Right renal pelvis (tissue), 4 donors: ENCODE measurements around the gene MARCHF11. TPM values are rescaled to one million over a fixed set of nuclear protein-coding genes. Genes with fewer than 3 reads are reported as not detected.

Experiments
- DNase-seq, 4 donors: peaks; one replicate each; pipeline ENCODE4 v3.0.0-alpha.2; 2013; ENCODE audit warnings: low read depth in 4 of 4, low spot score in 3 of 4, missing footprints in 1 of 4
- polyA plus RNA-seq, 4 donors: library from polyadenylated mRNA; unstranded; fragments of 120-200 nt; gene quantifications; one replicate each; pipeline ENCODE4 v1.2.1, GENCODE V29; 2013; ENCODE audit not compliant: insufficient read length in 4 of 4

The MARCHF11 gene, protein sequence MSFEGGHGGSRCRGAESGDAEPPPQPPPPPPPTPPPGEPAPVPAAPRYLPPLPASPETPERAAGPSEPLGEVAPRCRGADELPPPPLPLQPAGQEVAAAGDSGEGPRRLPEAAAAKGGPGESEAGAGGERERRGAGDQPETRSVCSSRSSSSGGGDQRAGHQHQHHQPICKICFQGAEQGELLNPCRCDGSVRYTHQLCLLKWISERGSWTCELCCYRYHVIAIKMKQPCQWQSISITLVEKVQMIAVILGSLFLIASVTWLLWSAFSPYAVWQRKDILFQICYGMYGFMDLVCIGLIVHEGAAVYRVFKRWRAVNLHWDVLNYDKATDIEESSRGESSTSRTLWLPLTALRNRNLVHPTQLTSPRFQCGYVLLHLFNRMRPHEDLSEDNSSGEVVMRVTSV
- polyA plus RNA-seq = 1 to 10 TPM; 2.5 to 7.4 (median 3.9) TPM

DNA sequence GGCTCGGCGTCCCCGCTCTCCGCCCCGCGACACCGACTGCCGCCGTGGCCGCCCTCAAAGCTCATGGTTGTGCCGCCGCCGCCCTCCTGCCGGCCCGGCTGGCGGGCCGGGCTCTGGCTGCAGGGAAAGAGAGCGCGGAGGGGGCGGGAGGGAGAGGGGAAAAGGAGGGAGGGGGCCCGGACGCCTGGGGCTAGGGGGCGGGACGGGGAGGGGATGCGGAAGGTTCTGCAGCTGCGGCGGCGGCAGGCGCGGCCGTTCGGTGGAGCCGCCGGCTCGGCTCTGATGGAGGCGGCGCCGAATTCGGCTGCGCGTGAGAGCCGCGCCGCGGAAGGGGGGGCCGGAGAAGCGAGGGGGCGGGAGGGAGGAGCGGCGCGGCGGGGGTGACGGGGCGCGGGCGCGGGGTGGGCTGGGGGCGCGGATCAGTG is at the start of gene MARCHF11:
Gene MARCHF11 (minus strand): TSS at position 281 of the 425 bp plus-strand sequence. CDS start 216 bp downstream, at position 65.
- peak in 1 of 4 donors; percentile 5 for DNase-seq

DNA sequence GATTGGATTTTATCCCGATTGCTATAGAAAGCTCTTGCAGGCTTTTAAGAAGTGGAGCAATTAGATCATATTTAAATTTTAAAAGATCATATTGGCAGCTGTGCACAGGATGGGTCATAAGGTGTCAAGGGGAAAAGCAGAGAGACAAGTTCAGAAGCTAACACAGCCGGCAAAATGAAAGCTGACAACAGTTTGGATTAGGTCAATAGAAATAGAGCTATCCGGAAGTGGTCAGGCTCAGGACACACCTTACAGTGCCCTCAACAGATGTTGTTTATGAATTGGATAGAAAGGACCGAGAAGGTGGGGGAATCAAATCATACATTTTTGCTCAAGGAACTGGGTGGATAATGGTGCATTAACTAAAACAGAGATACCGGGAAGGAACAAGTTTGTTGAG is 46.3 kb upstream of the MARCHF11 start:
- no peak for DNase-seq

DNA sequence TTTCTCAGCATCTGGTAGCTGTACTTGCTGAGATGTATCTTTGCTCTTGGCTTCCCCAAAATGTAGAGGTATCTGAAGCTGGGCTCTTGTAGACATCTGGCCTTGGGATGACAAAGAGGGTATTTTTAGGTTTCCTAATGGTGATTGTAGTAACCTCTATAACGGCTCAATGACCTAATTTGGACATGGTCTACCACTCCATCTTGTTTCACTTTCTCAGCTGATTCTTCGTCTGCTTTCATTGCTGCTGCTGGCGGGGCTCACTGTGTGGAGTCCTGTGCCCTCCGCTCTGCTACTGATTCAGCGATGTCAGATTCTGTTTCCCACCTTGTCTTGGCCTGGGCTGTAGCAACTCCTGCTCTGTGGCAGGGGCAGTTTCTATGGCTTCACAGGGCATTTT is 12.7 kb upstream of the MARCHF11 start:
- no peak for DNase-seq

DNA sequence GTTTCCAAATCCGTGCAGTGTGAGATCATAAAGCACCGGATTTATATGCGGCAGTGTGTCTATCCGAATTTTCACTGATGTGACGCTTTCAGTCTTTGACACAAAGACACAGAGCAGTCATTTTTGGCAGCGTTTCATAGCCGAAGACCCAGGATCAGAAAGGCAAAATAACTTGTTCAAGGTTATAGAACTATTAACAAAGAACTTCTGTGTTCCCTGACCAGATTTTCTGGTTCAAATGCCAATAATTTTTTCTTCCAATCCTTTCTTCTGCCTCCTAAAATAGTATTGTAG is 1.1 kb upstream of the MARCHF11 start:
- DNase-seq = no peak

DNA sequence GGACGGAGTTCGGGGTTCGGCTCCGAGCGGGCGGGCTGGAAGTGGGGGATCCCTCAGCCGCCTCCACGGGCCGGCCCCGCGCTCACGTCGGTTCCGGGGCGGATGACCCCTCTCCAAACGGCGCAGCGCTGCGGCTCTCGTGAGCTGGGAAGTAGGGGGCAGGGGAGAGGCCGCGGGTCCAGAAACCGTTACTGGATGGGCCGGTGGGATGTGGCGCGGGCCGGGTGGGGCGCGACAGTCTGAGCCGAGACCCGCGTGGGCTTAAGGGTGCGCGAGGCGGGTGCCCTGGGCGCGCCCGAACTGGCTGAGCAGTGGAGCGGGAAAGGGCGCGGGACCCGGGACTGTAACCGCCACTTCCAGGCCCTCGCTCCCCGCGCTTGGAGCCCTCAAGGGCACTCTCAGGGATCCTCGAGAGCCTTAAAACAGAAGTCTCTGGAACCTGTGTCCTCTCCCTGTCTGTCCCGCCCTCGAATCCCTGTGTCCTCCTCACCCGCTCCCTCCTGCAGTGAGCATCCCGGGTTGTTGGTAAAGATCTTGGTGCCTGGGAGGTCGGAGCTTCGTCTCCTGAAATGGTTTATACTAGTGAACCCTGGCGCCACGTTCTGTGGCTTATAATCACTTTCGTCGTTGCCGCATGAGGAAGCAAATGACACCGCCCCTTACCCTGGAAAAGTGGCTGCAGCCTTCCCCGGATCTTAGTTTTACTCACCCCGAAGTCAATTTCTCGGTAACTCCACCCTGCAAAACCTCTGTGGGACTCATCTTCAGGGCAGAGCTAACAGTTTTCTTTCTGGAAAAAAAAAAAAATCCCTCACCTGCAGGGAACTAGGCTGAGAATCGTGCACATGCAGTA is 571 bp upstream of the MARCHF11 start:
- no peak for DNase-seq

DNA sequence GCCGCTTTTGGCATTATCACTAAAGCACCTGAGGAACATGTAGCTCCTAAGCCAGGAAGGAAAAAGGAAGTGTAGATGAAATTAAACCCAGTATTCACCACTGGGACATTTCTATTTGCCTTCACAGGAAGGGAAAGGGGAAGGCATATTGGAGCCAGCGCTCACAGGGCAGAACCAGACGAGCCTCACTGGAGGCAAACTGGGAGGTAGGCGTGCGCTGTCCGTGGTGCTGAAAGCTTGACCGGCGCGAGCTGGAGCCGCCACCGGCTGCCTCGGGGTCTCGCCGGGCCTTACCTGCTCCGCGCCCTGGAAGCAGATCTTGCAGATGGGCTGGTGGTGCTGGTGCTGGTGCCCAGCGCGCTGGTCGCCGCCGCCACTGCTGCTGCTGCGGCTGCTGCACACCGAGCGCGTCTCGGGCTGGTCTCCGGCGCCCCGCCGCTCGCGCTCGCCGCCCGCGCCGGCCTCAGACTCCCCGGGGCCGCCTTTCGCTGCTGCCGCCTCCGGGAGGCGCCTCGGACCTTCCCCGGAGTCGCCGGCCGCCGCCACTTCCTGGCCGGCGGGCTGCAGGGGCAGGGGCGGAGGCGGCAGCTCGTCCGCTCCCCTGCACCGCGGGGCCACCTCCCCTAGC is 732 bp downstream of the MARCHF11 start:
- peak; percentile 77 to 84 (median 82) for DNase-seq

DNA sequence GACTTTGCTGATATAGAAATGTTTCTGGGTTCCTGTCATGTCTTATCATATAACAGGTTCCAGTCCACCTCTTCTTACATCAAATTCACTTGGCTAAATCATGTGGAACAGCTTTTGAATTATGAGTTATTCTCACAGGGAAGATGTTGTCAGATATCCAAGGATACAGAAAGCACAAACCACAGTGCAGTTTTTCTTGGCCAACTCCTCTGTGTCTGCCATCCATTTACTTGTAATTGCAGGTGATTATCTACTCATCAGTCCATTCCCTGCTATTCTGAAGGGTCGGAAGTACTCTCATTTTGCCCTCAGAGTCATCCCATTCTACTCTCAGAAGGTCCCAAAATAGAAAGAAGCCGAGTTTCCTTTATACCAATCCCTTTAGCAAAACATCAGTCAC is 10.0 kb downstream of the MARCHF11 start:
- no peak for DNase-seq

DNA sequence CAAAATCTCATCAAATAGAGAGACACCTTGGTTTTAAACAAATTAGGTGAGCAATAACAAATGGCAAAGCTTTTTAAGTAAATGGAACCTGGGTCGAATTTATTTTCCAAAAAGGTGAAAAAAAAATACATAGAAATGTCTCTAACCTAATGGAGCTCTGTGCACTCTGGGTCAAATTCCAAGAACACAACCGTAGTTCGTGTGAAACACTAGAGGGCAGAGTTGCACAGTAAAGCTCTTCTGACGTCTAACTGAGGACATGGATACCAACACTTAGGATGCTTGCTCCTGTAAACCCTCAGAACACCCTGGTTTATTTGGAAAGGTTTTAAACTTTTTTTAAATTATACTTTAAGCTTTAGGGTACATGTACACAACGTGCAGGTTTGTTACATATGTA is 18.9 kb downstream of the MARCHF11 start:
- peak; percentile 28 to 57 (median 38) for DNase-seq

DNA sequence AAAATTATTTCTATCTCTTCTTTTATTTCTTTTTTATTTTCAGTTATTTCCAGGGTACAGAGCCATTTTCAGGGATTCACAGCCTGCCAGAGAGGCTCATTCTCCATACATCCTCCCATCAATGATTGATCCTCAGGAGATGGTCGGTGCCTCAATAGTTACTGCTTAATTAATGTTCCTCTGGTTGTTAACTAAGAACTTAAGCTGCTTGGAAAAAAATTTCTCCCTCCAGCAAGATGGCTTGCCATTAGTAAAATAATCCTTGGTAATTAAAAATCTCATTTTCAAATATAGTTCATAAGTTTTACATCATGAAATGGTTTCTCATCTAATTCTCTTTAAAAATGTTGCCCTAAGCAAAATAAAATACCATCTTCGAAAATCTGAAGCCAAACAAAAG is 20.0 kb downstream of the MARCHF11 start:
- no peak for DNase-seq

DNA sequence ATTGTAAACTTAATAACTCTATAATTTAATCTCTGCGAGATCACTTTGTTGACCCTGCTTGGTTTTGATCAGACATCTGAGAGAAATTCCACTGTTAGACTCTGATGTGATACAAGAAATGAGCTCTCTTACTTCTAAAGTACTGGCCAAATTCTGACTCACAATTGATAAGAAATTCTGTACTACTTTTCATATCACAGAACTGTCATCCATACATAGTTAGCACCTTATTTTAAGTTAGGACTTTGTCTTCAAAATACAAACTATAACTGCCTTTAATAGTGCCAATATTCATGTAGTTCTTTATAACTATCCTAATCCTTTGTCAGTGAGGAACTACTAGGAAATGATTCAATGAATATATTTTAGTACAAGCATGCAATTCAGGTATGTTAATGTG is 23.4 kb downstream of the MARCHF11 start:
- no peak for DNase-seq

DNA sequence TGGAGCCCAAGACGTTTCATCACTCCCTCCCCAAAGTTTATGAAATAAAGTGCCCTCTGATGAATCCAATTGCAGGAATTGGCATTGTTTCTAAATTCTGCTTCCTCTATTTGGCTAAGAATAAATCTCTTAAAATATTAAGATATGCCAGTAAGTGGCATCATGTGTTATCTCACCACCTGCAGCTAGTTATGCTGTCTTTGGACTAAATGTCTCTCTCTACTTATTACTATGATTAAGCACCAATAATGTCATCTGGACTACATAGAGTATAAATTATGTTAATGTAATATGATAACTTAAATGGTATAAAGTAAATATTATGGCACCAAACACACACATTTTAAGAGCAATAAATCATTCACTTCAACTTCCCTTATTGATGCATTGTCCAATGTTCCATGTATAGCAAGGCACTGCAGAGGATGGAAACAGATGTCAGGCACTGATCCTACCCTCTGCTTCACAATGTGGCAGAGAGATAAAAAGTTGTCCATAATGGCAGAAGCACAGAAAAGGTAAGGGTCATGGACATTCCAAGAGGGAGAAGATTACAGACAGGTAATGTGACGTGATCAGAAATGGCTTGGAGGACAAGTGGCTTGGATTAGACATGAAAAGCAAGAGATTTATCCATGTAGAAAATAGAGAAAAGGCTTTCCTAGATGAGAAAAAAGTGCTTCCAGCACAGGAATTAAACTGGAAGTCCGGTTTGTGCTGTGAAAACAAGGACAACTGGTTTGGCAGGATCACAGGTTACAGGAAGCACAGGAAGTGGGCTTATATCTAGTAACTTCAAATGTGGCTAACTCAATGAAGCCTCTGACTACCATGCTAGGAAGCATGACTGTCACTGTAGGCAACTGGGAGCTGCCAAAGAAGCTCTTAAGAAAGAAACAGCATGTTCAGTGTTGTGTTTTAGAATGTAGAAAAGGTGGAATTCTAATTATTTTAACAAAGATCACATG is 26.7 kb downstream of the MARCHF11 start:
- DNase-seq = peak in 1 of 4 donors; percentile 0

DNA sequence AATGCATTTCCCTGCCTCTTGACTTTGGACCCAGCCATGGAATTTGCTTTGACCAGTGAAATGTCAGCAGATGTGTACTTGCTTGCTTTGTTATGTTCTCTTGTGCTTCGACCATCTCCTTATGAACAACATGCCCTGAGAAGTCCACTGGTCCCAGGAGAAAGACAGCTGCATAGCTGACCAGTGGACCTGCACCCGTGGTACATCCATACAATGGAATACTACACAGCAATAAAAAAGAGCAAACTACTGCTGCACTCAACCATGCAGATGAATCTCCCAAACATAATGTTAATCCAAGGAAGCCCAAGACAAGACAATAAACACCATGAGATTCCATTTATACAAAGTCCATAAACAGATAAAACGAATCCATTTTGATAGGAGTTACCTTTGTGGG is 30.0 kb downstream of the MARCHF11 start:
- DNase-seq = no peak

DNA sequence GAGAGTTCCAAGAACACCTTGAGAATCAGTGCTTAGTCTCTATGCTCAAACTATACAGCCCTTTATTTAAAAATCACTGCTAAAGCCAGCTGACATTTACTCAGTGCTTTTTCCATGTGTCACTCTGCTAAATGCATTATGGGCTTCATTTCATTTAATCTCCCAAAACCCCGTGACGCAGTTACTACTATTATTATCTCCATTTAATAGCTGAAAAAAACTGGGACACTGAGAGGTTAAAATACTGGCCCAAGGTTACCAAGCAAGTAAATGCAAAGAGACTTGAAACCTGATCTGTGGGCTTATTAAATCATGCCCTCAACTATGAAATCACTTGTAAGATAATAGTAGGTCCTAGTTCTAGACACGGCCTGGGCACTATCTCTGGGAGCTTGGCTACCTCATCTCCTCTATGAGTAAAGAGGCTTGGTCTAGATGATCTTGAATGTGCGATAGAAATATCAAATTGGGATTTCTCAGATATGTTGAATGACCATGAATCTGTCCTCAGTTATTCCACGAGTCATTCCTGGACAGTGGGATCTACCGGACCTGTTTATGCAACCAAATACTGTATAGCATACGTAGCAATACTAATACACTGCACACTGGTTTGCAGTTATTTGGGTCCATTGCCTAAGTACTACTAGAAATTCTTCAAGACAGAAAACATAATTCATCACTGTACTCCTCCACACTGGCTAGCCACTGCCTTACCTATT is 32.3 kb downstream of the MARCHF11 start:
- DNase-seq = no peak

DNA sequence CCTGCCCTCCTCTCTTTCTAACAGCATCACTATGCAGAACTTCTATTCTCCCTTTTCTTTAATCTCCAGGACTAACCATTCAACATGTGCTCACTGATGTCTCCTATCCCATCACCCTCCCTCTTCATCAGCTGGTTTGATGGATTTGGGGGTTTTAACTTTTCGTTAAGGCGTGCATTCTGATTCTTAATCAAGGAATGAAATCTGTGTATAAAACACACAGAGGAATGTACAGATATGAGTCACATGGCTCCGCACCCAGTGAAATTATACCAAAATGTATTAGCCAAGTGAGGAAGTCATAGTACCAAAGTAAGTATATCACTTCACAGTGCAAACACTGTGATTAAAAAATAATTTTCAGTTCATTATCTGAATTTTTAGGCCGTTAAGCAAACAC is 35.2 kb downstream of the MARCHF11 start:
- no peak for DNase-seq

DNA sequence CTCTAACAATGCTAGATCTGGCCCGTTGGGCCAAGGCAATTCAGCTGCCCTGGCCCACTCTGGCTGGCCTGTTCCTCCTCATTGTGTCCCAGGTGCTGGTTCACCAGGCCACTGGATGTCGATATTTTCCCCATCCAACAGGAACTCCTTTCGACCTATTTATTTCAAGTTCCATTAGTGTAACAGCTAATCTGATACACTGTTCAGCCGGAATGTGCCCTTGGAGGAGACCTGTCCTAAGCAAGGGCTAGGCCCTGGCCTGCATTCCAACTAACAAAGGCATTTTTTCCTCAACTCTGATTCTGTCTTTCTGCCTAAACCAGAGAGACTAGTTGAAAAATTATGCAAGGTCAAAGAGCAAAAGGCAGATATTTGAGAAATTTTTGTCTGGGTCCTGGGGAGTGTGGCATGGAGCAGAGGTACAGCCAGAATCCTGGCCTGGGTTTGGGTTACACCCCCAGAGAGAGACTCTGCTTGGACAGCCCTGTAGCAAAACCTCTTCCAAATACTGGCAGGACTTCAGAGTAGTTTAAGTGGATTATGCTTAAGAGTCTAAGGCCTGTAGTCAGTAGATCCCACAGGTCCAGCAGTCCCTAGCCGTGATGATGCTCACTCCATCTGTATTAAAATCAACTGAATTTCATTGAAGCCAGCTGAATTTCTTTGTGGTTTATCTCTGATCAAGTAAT is 36.1 kb downstream of the MARCHF11 start:
- DNase-seq = no peak

DNA sequence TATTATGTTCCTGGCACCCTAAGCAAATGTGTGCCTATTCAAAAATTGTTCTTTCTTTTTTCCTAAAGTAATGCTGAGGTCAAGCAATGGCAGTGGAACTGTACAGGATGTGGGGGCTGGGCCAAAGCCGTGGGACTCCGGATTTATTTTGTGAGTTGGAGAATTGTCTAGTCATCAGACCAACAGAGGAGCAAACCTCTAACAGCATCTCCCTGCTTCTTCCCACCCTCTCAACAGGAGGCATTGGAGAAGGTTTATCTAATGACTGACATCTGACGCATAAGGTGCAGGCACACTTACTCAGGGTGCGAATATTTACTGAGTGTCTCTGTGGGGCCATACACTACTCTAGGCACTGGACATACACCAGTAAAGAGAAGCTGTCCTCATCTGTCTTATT is 38.6 kb downstream of the MARCHF11 start:
- no peak for DNase-seq

DNA sequence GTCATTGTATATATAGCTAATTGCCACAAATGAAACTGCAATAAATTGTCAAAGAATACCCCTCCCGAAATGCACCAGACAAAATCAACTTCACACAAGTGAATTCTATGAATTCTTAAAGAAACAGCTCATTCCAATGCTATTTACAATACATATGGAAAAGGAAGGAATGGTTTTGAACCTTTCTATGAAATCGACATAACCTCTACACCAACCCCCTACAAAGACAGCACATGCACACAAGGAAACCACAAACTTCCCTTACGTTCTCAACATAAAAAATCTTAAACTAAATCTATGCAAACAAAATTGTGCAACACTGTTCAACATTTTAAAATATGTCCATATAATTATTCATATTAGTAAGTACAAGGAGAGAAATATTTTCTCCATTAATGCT is 39.2 kb downstream of the MARCHF11 start:
- no peak for DNase-seq

DNA sequence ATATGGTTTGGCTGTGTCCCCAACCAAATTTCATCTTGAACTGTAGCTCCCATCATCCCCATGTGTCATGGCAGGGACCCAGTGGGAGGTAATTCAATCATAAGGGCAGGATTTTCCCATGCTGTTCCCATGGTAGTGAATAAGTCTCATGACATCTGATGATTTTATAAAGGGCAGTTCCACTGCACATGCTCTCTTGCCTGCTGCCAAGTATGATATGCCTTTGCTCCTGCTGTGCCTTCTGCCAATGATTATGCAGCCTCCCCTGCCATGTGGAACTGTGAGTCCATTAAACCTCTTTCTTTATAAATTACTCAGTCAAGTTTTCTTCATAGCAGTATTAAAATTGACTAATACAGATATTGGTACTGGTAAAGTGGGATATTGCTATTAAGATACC is 42.4 kb downstream of the MARCHF11 start:
- no peak for DNase-seq

DNA sequence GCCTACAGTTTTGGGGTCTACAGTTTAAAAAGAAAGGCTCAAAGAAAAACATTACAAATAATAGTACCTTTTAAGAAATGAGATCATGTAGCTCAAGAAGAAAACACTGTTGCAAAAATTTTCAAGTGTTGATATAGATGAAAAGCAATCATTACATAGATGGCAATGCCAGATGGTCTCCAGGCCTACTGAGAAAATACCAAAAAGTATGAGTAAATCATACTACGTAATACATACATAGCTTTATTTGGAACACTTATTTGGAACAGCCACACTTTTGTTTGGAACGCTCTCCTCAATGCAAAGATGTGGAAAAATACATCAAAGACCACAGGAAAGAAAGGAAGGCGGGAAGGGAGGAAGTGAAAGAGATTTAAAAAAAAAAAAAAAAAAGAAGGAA is 44.1 kb downstream of the MARCHF11 start:
- DNase-seq = no peak
